GM23338 (cell line): ENCODE data around the gene RAPGEFL1.

Experiments
- CREB1 ChIP-seq: fragments of 250-450 bp; sonication (Bioruptor Pico); IDR thresholded peaks from 2 replicates; pipeline ENCODE4 v1.5.0; 2020; ENCODE audit warnings: low read depth, mild to moderate bottlenecking, moderate library complexity
- EZH2 ChIP-seq: fragments of 200-600 bp; sonication (generic); IDR thresholded peaks from one replicate; pipeline ENCODE4 v1.8.0; 2017; ENCODE audit warnings: antibody characterized with exemption, mild to moderate bottlenecking, low read depth; ENCODE audit not compliant: unreplicated experiment
- EZH2phosphoT487 ChIP-seq: fragments of 200-600 bp; sonication (generic); IDR thresholded peaks from one replicate; pipeline ENCODE4 v1.8.1; 2018; ENCODE audit warnings: antibody characterized with exemption; ENCODE audit not compliant: unreplicated experiment
- JUNB ChIP-seq: IDR thresholded peaks from one replicate; pipeline ENCODE4 v1.6.1; 2016; ENCODE audit warnings: antibody characterized with exemption; ENCODE audit not compliant: unreplicated experiment
- NANOG ChIP-seq: IDR thresholded peaks from 2 replicates; pipeline ENCODE4 v1.6.1; 2016; ENCODE audit warnings: antibody characterized with exemption, borderline replicate concordance
- POLR2AphosphoS5 ChIP-seq: IDR thresholded peaks from 2 replicates; pipeline ENCODE4 v1.6.1; 2016; ENCODE audit warnings: antibody characterized with exemption, low read depth
- ZNF114 ChIP-seq: fragments of 250-450 bp; sonication (Bioruptor Pico); IDR thresholded peaks from 2 replicates; pipeline ENCODE4 v1.5.0; 2020; ENCODE audit warnings: mild to moderate bottlenecking, moderate library complexity
- ZNF331 ChIP-seq: fragments of 250-450 bp; sonication (Bioruptor Pico); IDR thresholded peaks from 2 replicates; pipeline ENCODE4 v1.5.0; 2020; ENCODE audit warnings: low read depth, mild to moderate bottlenecking, moderate library complexity
- TF ChIP-seq, protein P1 (sequence below), 2 experiments: fragments of 200-600 bp in 1 of 2; sonication (generic) in 1 of 2; conservative IDR thresholded peaks; 2 replicates each; pipeline versions ENCODE4 v1.5.1 to v1.6.1; 2016 to 2017; ENCODE audit warnings: antibody characterized with exemption in 2 of 2, low read depth in 2 of 2, mild to moderate bottlenecking in 2 of 2, moderate library complexity in 1 of 2
- TF ChIP-seq, protein P2 (sequence below): IDR thresholded peaks from one replicate; pipeline ENCODE4 v1.6.1; 2018; ENCODE audit warnings: antibody characterized with exemption; ENCODE audit not compliant: unreplicated experiment
- TF ChIP-seq, protein P3 (sequence below): IDR thresholded peaks from 2 replicates; pipeline ENCODE4 v1.6.1; 2016; ENCODE audit warnings: antibody characterized with exemption
- TF ChIP-seq, protein P4 (sequence below): fragments of 250-450 bp; sonication (Bioruptor Pico); IDR thresholded peaks from 2 replicates; pipeline ENCODE4 v1.5.0; 2020; ENCODE audit warnings: mild to moderate bottlenecking, moderate library complexity

DNA sequence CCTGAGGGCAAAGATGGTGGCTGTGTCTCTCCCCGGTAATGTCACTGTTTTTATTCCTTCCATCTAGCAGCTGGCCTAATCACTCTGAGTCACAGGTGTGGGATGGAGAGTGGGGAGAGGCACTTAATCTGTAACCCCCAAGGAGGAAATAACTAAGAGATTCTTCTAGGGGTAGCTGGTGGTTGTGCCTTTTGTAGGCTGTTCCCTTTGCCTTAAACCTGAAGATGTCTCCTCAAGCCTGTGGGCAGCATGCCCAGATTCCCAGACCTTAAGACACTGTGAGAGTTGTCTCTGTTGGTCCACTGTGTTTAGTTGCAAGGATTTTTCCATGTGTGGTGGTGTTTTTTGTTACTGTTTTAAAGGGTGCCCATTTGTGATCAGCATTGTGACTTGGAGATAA, 5.5 kb upstream of the RAPGEFL1 start:
- TF ChIP-seq EZH2phosphoT487 (no peak), EZH2 (no peak), POLR2AphosphoS5 (no peak), CREB1 (CRISPR knock-in tag) (no peak), JUNB (no peak), ZNF331 (no peak), ZNF114 (no peak), NANOG (no peak)
- TF ChIP-seq, protein P1, sequence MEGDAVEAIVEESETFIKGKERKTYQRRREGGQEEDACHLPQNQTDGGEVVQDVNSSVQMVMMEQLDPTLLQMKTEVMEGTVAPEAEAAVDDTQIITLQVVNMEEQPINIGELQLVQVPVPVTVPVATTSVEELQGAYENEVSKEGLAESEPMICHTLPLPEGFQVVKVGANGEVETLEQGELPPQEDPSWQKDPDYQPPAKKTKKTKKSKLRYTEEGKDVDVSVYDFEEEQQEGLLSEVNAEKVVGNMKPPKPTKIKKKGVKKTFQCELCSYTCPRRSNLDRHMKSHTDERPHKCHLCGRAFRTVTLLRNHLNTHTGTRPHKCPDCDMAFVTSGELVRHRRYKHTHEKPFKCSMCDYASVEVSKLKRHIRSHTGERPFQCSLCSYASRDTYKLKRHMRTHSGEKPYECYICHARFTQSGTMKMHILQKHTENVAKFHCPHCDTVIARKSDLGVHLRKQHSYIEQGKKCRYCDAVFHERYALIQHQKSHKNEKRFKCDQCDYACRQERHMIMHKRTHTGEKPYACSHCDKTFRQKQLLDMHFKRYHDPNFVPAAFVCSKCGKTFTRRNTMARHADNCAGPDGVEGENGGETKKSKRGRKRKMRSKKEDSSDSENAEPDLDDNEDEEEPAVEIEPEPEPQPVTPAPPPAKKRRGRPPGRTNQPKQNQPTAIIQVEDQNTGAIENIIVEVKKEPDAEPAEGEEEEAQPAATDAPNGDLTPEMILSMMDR (conservative IDR thresholded peaks at IDR 0.05; ENCODE audit: low read depth in 2 of 2), result no peak
- TF ChIP-seq, protein P2, sequence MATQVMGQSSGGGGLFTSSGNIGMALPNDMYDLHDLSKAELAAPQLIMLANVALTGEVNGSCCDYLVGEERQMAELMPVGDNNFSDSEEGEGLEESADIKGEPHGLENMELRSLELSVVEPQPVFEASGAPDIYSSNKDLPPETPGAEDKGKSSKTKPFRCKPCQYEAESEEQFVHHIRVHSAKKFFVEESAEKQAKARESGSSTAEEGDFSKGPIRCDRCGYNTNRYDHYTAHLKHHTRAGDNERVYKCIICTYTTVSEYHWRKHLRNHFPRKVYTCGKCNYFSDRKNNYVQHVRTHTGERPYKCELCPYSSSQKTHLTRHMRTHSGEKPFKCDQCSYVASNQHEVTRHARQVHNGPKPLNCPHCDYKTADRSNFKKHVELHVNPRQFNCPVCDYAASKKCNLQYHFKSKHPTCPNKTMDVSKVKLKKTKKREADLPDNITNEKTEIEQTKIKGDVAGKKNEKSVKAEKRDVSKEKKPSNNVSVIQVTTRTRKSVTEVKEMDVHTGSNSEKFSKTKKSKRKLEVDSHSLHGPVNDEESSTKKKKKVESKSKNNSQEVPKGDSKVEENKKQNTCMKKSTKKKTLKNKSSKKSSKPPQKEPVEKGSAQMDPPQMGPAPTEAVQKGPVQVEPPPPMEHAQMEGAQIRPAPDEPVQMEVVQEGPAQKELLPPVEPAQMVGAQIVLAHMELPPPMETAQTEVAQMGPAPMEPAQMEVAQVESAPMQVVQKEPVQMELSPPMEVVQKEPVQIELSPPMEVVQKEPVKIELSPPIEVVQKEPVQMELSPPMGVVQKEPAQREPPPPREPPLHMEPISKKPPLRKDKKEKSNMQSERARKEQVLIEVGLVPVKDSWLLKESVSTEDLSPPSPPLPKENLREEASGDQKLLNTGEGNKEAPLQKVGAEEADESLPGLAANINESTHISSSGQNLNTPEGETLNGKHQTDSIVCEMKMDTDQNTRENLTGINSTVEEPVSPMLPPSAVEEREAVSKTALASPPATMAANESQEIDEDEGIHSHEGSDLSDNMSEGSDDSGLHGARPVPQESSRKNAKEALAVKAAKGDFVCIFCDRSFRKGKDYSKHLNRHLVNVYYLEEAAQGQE, result no peak
- TF ChIP-seq, protein P3, sequence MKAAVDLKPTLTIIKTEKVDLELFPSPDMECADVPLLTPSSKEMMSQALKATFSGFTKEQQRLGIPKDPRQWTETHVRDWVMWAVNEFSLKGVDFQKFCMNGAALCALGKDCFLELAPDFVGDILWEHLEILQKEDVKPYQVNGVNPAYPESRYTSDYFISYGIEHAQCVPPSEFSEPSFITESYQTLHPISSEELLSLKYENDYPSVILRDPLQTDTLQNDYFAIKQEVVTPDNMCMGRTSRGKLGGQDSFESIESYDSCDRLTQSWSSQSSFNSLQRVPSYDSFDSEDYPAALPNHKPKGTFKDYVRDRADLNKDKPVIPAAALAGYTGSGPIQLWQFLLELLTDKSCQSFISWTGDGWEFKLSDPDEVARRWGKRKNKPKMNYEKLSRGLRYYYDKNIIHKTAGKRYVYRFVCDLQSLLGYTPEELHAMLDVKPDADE, result no peak
- TF ChIP-seq, protein P4, sequence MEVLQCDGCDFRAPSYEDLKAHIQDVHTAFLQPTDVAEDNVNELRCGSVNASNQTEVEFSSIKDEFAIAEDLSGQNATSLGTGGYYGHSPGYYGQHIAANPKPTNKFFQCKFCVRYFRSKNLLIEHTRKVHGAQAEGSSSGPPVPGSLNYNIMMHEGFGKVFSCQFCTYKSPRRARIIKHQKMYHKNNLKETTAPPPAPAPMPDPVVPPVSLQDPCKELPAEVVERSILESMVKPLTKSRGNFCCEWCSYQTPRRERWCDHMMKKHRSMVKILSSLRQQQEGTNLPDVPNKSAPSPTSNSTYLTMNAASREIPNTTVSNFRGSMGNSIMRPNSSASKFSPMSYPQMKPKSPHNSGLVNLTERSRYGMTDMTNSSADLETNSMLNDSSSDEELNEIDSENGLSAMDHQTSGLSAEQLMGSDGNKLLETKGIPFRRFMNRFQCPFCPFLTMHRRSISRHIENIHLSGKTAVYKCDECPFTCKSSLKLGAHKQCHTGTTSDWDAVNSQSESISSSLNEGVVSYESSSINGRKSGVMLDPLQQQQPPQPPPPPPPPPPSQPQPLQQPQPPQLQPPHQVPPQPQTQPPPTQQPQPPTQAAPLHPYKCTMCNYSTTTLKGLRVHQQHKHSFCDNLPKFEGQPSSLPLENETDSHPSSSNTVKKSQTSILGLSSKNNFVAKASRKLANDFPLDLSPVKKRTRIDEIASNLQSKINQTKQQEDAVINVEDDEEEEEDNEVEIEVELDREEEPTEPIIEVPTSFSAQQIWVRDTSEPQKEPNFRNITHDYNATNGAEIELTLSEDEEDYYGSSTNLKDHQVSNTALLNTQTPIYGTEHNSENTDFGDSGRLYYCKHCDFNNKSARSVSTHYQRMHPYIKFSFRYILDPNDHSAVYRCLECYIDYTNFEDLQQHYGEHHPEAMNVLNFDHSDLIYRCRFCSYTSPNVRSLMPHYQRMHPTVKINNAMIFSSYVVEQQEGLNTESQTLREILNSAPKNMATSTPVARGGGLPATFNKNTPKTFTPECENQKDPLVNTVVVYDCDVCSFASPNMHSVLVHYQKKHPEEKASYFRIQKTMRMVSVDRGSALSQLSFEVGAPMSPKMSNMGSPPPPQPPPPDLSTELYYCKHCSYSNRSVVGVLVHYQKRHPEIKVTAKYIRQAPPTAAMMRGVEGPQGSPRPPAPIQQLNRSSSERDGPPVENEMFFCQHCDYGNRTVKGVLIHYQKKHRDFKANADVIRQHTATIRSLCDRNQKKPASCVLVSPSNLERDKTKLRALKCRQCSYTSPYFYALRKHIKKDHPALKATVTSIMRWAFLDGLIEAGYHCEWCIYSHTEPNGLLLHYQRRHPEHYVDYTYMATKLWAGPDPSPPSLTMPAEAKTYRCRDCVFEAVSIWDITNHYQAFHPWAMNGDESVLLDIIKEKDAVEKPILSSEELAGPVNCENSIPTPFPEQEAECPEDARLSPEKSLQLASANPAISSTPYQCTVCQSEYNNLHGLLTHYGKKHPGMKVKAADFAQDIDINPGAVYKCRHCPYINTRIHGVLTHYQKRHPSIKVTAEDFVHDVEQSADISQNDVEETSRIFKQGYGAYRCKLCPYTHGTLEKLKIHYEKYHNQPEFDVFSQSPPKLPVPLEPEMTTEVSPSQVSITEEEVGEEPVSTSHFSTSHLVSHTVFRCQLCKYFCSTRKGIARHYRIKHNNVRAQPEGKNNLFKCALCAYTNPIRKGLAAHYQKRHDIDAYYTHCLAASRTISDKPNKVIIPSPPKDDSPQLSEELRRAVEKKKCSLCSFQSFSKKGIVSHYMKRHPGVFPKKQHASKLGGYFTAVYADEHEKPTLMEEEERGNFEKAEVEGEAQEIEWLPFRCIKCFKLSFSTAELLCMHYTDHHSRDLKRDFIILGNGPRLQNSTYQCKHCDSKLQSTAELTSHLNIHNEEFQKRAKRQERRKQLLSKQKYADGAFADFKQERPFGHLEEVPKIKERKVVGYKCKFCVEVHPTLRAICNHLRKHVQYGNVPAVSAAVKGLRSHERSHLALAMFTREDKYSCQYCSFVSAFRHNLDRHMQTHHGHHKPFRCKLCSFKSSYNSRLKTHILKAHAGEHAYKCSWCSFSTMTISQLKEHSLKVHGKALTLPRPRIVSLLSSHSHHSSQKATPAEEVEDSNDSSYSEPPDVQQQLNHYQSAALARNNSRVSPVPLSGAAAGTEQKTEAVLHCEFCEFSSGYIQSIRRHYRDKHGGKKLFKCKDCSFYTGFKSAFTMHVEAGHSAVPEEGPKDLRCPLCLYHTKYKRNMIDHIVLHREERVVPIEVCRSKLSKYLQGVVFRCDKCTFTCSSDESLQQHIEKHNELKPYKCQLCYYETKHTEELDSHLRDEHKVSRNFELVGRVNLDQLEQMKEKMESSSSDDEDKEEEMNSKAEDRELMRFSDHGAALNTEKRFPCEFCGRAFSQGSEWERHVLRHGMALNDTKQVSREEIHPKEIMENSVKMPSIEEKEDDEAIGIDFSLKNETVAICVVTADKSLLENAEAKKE (CRISPR knock-in tag), result no peak
